Ishikawa (cell line): Measurements from ENCODE around the gene TMEM256.

Experiments
- CEBPB ChIP-seq: IDR thresholded peaks from 2 replicates; pipeline ENCODE4 v1.6.1; 2012
- CREB1 ChIP-seq: IDR thresholded peaks from 2 replicates; pipeline ENCODE4 v1.6.1; 2012; ENCODE audit warnings: low read depth
- EGR1 ChIP-seq: IDR thresholded peaks from 2 replicates; pipeline ENCODE4 v1.6.1; 2012
- EP300 ChIP-seq: IDR thresholded peaks from 2 replicates; pipeline ENCODE4 v1.6.1; 2012; ENCODE audit warnings: borderline replicate concordance
- FOXM1 ChIP-seq: IDR thresholded peaks from 2 replicates; pipeline ENCODE4 v1.6.1; 2012; ENCODE audit warnings: low read depth, borderline replicate concordance
- MAX ChIP-seq: IDR thresholded peaks from 2 replicates; pipeline ENCODE4 v1.6.1; 2012
- NFIC ChIP-seq: IDR thresholded peaks from 2 replicates; pipeline ENCODE4 v1.6.1; 2012
- RAD21 ChIP-seq: IDR thresholded peaks from 2 replicates; pipeline ENCODE4 v1.6.1; 2012; ENCODE audit warnings: low read depth
- REST ChIP-seq: IDR thresholded peaks from 2 replicates; pipeline ENCODE4 v1.6.1; 2012; ENCODE audit warnings: low read depth, mild to moderate bottlenecking
- TAF1 ChIP-seq: IDR thresholded peaks from 2 replicates; pipeline ENCODE4 v1.6.1; 2012; ENCODE audit warnings: low read depth, mild to moderate bottlenecking
- TCF12 ChIP-seq: IDR thresholded peaks from 2 replicates; pipeline ENCODE4 v1.6.1; 2012; ENCODE audit warnings: low read depth
- YY1 ChIP-seq: IDR thresholded peaks from 2 replicates; pipeline ENCODE4 v1.6.1; 2012; ENCODE audit warnings: low read depth

DNA sequence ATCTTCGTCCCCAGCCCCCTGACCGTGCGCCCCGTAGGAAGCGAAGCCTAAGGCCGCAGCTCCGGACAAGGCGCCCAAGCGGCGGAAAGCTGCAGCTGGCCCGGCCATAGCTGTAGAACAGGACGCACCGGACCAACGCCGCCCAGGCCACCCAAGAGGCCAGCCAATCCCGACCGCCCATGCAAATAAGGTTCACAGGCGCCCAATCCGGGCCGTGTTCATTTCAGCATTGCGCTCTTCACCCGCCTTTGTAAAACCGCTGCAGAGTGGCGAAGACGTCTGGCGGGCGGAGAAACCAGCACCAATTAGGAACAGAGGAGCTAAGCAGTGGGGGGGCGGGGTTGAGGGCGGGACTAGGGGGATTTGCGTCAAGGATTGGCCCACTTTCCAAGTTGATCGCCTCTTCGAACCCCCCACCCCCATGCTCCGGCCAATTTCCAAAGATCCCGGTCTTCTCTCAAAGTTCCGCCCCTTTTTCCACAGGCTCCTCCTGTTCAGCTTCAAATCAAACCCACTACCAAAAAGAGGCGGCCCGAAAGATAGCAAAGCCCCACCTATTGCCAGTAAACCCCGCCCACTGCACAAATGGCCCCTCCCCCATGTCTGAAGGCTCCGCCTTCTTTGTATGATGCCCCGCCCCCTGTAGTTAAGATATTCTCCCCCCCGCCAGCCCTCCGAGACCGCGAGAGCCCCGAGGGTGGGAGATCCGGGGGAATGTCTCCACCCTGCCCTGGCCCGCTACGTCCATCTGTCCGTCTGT is at the start of gene TMEM256:
- TF ChIP-seq REST: no peak
- TF ChIP-seq CREB1: peak; percentile 40; the same call in 1 of the 2 replicates
- 0 out of 2 replicates have a peak, but pooled peaks have one; percentile 38 for TF ChIP-seq FOXM1
- TF ChIP-seq TCF12: peak; percentile 77
- peak; percentile 87 for TF ChIP-seq YY1
- TF ChIP-seq CEBPB: 0 out of 2 replicates have a peak, but pooled peaks have one; percentile 11
- TF ChIP-seq TAF1: peak; percentile 96
- TF ChIP-seq RAD21: no peak
- TF ChIP-seq MAX: 0 out of 2 replicates have a peak, but pooled peaks have one; percentile 28
- TF ChIP-seq EP300: peak; percentile 29; the same call in 1 of the 2 replicates
- TF ChIP-seq NFIC: no peak
- TF ChIP-seq EGR1: no peak
